Progenitor cell of endocrine pancreas (in vitro differentiated cells): ENCODE results near the gene IRAK1BP1. TPM values are rescaled to one million over a fixed set of nuclear protein-coding genes. Genes with fewer than 3 reads are reported as not detected.

Experiments used
- DNase-seq: peaks from one replicate; pipeline ENCODE4 v3.0.0; 2021; ENCODE audit warnings: low spot score; ENCODE audit not compliant: unreplicated experiment
- H3K27ac Mint-ChIP-seq: 2 replicates; pipeline ENCODE4 v1.8.0; 2021; ENCODE audit warnings: mild to moderate bottlenecking, moderate library complexity, mixed read lengths
- H3K27me3 Mint-ChIP-seq: 2 replicates; pipeline ENCODE4 v1.8.0; 2021; ENCODE audit warnings: mixed read lengths
- H3K36me3 Mint-ChIP-seq: 2 replicates; pipeline ENCODE4 v1.8.0; 2022; ENCODE audit warnings: mixed read lengths; ENCODE audit not compliant: insufficient read depth
- H3K4me1 Mint-ChIP-seq: 2 replicates; pipeline ENCODE4 v1.8.0; 2021; ENCODE audit warnings: low read depth, mixed read lengths
- H3K4me3 Mint-ChIP-seq: 2 replicates; pipeline ENCODE4 v1.8.0; 2021; ENCODE audit warnings: low read depth, mild to moderate bottlenecking, moderate library complexity, mixed read lengths
- H3K9me3 Mint-ChIP-seq: 2 replicates; pipeline ENCODE4 v1.8.0; 2021; ENCODE audit warnings: low read depth, mixed read lengths
- total RNA-seq: library from RNA; stranded (reverse); gene quantifications from 2 replicates; pipeline ENCODE4 v1.2.1, GENCODE V29; 2021
- TF ChIP-seq, protein P1 (sequence below): fragments of 200-600 bp; sonication (generic); IDR thresholded peaks from one replicate; pipeline ENCODE4 v1.5.0; 2021; ENCODE audit warnings: antibody characterized with exemption, mild to moderate bottlenecking; ENCODE audit not compliant: unreplicated experiment

The IRAK1BP1 gene
- total RNA-seq, 1 donor from 2014 or later, result 10.6 TPM

- Mint-ChIP-seq H3K27me3 (no peaks in the 10 kb centered on the region), H3K36me3 (peaks cover 7% of the 10 kb centered on the region)
Measured at GRCh38 chr6:78861509-78861908, 5.8 kb upstream of the IRAK1BP1 start.

GRCh38 chr6:78863576-78863975 is 3.8 kb upstream of the IRAK1BP1 start:
- peaks cover 6% of the 10 kb centered on the region for H3K9me3 Mint-ChIP-seq
- peaks cover 8% of the 10 kb centered on the region for H3K4me1 Mint-ChIP-seq
- H3K27me3 Mint-ChIP-seq, result no peaks in the 10 kb centered on the region
- TF ChIP-seq, protein P1, sequence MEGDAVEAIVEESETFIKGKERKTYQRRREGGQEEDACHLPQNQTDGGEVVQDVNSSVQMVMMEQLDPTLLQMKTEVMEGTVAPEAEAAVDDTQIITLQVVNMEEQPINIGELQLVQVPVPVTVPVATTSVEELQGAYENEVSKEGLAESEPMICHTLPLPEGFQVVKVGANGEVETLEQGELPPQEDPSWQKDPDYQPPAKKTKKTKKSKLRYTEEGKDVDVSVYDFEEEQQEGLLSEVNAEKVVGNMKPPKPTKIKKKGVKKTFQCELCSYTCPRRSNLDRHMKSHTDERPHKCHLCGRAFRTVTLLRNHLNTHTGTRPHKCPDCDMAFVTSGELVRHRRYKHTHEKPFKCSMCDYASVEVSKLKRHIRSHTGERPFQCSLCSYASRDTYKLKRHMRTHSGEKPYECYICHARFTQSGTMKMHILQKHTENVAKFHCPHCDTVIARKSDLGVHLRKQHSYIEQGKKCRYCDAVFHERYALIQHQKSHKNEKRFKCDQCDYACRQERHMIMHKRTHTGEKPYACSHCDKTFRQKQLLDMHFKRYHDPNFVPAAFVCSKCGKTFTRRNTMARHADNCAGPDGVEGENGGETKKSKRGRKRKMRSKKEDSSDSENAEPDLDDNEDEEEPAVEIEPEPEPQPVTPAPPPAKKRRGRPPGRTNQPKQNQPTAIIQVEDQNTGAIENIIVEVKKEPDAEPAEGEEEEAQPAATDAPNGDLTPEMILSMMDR, result no peak
- no peak overlapping the region for H3K27ac Mint-ChIP-seq
- no peak for DNase-seq
- peaks cover 4% of the 10 kb centered on the region for H3K36me3 Mint-ChIP-seq
- no peak overlapping the region for H3K4me3 Mint-ChIP-seq

More at GRCh38 chr6:78861509-78861908, 5.8 kb upstream of the IRAK1BP1 start:
- H3K4me3 Mint-ChIP-seq, result no peak overlapping the region
- peaks cover 21% of the 10 kb centered on the region for H3K9me3 Mint-ChIP-seq
- TF ChIP-seq, protein P1, result peak; percentile 18
- H3K4me1 Mint-ChIP-seq, result no peaks in the 10 kb centered on the region
- no peak overlapping the region for H3K27ac Mint-ChIP-seq
- no peak for DNase-seq

DNA sequence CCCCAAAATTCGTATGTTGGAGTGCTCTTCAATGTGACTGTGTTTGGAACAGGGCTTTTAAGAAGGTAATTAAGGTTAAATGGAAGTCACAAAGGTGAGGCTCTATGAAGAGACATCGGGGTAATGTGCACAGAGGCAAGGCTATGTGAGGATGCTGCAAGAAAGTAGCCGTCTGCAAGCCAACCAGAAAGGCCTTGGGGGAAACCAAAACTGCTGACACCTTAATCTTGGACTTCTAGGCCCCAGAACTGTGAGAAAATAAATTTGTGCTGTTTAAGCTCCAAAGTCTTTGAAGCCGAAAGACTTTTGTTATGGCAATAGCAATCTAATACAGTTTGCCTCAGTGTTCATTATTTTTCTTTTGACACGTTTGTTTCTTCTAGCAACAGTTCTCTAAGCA is 2.4 kb upstream of the IRAK1BP1 start:
- Mint-ChIP-seq H3K27ac (no peak overlapping the region), H3K36me3 (no peaks in the 10 kb centered on the region), H3K9me3 (peaks cover under 1% of the 10 kb centered on the region), H3K4me3 (no peak overlapping the region), H3K27me3 (no peaks in the 10 kb centered on the region), H3K4me1 (peaks cover 10% of the 10 kb centered on the region)
- DNase-seq, result no peak
- TF ChIP-seq, protein P1, result no peak

DNA sequence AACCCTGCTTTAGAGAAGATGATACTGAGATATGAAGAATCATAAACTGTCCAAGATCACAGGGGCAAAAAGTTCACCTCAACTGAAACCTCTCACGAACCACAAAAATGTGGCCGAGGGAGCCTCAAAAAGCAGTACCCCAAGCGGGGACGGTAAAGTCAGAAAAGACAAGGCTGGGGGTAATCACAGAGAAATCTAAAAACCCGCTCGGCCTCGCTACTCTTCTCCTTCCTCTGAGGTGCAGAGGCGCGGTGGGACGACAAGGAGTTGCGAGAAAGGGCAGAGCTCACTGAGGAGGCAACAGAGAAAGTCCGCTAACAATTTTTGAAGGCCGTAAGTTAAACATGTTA is 356 bp upstream of the IRAK1BP1 start:
- no peak for DNase-seq

GRCh38 chr6:78868116-78868515 is 765 bp downstream of the IRAK1BP1 start:
- Mint-ChIP-seq H3K36me3 (peaks cover 9% of the 10 kb centered on the region), H3K4me3 (peak overlapping the region; percentile 99), H3K27me3 (no peaks in the 10 kb centered on the region), H3K4me1 (peaks cover 10% of the 10 kb centered on the region), H3K9me3 (no peaks in the 10 kb centered on the region), H3K27ac (peak overlapping the region; percentile 98)
- no peak for DNase-seq
- TF ChIP-seq, protein P1, result no peak

More for the DNA sequence above, 356 bp upstream of the IRAK1BP1 start:
- Mint-ChIP-seq H3K27me3 (no peaks in the 10 kb centered on the region), H3K4me1 (peaks cover 10% of the 10 kb centered on the region), H3K4me3 (peak overlapping the region; percentile 99), H3K9me3 (no peaks in the 10 kb centered on the region), H3K36me3 (peaks cover 8% of the 10 kb centered on the region), H3K27ac (peak overlapping the region; percentile 98)
- TF ChIP-seq, protein P1, result no peak
